ENCODE results near the gene PCDH9.

DNA sequence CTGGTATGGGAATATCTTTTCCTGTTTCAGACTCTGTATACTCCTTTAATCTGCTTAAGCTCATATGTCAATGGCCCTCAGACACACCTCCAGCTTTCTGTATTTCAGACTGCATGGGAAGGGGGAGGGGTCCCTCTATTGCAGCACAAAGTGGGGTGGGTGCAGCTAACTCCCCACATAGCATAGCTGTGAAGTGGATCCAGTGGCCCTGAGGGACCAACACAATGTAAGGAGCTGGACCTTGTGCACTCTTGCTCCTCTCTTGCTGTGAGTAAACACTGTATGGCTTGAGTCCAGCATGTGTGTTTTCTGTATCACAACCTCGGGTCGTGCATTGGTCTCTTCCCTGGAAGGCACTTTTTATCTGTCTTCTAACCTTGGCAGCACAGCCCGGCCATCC lies 669.9 kb downstream of the PCDH9 start:
- no peak for TF ChIP-seq POLR2A (IDR thresholded peaks at IDR 0.05)
- TF ChIP-seq, protein P1, sequence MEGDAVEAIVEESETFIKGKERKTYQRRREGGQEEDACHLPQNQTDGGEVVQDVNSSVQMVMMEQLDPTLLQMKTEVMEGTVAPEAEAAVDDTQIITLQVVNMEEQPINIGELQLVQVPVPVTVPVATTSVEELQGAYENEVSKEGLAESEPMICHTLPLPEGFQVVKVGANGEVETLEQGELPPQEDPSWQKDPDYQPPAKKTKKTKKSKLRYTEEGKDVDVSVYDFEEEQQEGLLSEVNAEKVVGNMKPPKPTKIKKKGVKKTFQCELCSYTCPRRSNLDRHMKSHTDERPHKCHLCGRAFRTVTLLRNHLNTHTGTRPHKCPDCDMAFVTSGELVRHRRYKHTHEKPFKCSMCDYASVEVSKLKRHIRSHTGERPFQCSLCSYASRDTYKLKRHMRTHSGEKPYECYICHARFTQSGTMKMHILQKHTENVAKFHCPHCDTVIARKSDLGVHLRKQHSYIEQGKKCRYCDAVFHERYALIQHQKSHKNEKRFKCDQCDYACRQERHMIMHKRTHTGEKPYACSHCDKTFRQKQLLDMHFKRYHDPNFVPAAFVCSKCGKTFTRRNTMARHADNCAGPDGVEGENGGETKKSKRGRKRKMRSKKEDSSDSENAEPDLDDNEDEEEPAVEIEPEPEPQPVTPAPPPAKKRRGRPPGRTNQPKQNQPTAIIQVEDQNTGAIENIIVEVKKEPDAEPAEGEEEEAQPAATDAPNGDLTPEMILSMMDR (IDR thresholded peaks at IDR 0.05), result no peak

All from heart left ventricle (tissue), 13 donors.